Trophoblast cell (in vitro differentiated cells and primary cell): ENCODE measurements around the gene DENND1A.

Source experiments
- DNase-seq, 2 donors: peaks; one replicate each; pipeline ENCODE4 v3.0.0-alpha.2; 2016
- H2AFZ ChIP-seq: 2 replicates; pipeline ENCODE4 v1.6.1; 2013; ENCODE audit warnings: low read length, moderate library complexity, mild to moderate bottlenecking; ENCODE audit not compliant: insufficient read depth, poor library complexity
- H2AK5ac ChIP-seq: 2 replicates; pipeline ENCODE4 v1.6.1; 2013; ENCODE audit warnings: mild to moderate bottlenecking, low read length
- H2BK120ac ChIP-seq: 2 replicates; pipeline ENCODE4 v1.6.1; 2013; ENCODE audit warnings: low read length, mild to moderate bottlenecking, moderate library complexity; ENCODE audit not compliant: insufficient read depth, poor library complexity
- H2BK12ac ChIP-seq: 2 replicates; pipeline ENCODE4 v1.6.1; 2013; ENCODE audit warnings: mild to moderate bottlenecking, low read length, moderate library complexity
- H2BK5ac ChIP-seq: 2 replicates; pipeline ENCODE4 v1.6.1; 2013; ENCODE audit warnings: low read length, low read depth, moderate library complexity, mild to moderate bottlenecking; ENCODE audit not compliant: poor library complexity
- H3K14ac ChIP-seq: 2 replicates; pipeline ENCODE4 v1.6.1; 2013; ENCODE audit warnings: mild to moderate bottlenecking, low read length
- H3K18ac ChIP-seq: 2 replicates; pipeline ENCODE4 v1.6.1; 2013; ENCODE audit warnings: mild to moderate bottlenecking, low read length
- H3K23ac ChIP-seq: 2 replicates; pipeline ENCODE4 v1.6.1; 2013; ENCODE audit warnings: low read length
- H3K27ac ChIP-seq: 2 replicates; pipeline ENCODE4 v1.5.1; 2013; ENCODE audit warnings: low read depth, mild to moderate bottlenecking, inconsistent platforms, low read length, moderate library complexity
- H3K27me3 ChIP-seq: 2 replicates; pipeline ENCODE4 v1.6.1; 2013; ENCODE audit warnings: inconsistent platforms, mild to moderate bottlenecking, low read length, moderate library complexity; ENCODE audit not compliant: insufficient read depth
- H3K36me3 ChIP-seq, 2 experiments: 1 replicate in 1 of 2; 2 replicates in 1 of 2; pipeline ENCODE4 v1.6.1; 2013; ENCODE audit warnings: low read length in 2 of 2, mild to moderate bottlenecking in 2 of 2, moderate library complexity in 1 of 2; ENCODE audit not compliant: insufficient read depth in 2 of 2, control insufficient read depth in 1 of 2
- H3K4ac ChIP-seq: 2 replicates; pipeline ENCODE4 v1.6.1; 2013; ENCODE audit warnings: low read depth, mild to moderate bottlenecking, low read length, moderate library complexity
- H3K4me1 ChIP-seq, 2 experiments: 1 replicate in 1 of 2; 2 replicates in 1 of 2; pipeline ENCODE4 v1.6.1; 2013; ENCODE audit warnings: low read length in 2 of 2, mild to moderate bottlenecking in 2 of 2, moderate library complexity in 1 of 2; ENCODE audit not compliant: insufficient read depth in 2 of 2, control insufficient read depth in 1 of 2
- H3K4me2 ChIP-seq: 2 replicates; pipeline ENCODE4 v1.6.1; 2013; ENCODE audit warnings: inconsistent platforms, mild to moderate bottlenecking, low read length, moderate library complexity
- H3K4me3 ChIP-seq: 2 replicates; pipeline ENCODE4 v1.5.1; 2013; ENCODE audit warnings: mild to moderate bottlenecking, low read depth, low read length, inconsistent platforms
- H3K79me1 ChIP-seq: one replicate; pipeline ENCODE4 v1.6.1; 2013; ENCODE audit warnings: low read length
- H3K79me2 ChIP-seq: 2 replicates; pipeline ENCODE4 v1.6.1; 2013; ENCODE audit warnings: low read length, mild to moderate bottlenecking; ENCODE audit not compliant: control insufficient read depth, insufficient read depth, poor library complexity
- H3K9ac ChIP-seq: 2 replicates; pipeline ENCODE4 v1.6.1; 2013; ENCODE audit warnings: mild to moderate bottlenecking, low read length
- H3K9me3 ChIP-seq: 2 replicates; pipeline ENCODE4 v1.6.1; 2013; ENCODE audit warnings: low read depth, mild to moderate bottlenecking, control low read depth, inconsistent platforms, low read length; ENCODE audit not compliant: insufficient read depth
- H4K12ac ChIP-seq: 2 replicates; pipeline ENCODE4 v1.6.1; 2013; ENCODE audit warnings: low read depth, mild to moderate bottlenecking, low read length, moderate library complexity
- H4K8ac ChIP-seq: 2 replicates; pipeline ENCODE4 v1.6.1; 2013; ENCODE audit warnings: low read depth, mild to moderate bottlenecking, low read length, moderate library complexity
- H4K91ac ChIP-seq: one replicate; pipeline ENCODE4 v1.6.1; 2013; ENCODE audit warnings: low read depth, mild to moderate bottlenecking, low read length, moderate library complexity
- WGBS: extraction: QIAGEN DNeasy Blood & Tissue Kit; methylation state at CpG from one replicate; pipeline ENCODE4 v1.1.7; 2013; ENCODE audit warnings: missing lambda C conversion rate; ENCODE audit not compliant: insufficient read length, insufficient coverage; ENCODE audit errors: extremely low coverage; 5-methylcytosine and 5-hydroxymethylcytosine counted together

The DENND1A gene

DNA sequence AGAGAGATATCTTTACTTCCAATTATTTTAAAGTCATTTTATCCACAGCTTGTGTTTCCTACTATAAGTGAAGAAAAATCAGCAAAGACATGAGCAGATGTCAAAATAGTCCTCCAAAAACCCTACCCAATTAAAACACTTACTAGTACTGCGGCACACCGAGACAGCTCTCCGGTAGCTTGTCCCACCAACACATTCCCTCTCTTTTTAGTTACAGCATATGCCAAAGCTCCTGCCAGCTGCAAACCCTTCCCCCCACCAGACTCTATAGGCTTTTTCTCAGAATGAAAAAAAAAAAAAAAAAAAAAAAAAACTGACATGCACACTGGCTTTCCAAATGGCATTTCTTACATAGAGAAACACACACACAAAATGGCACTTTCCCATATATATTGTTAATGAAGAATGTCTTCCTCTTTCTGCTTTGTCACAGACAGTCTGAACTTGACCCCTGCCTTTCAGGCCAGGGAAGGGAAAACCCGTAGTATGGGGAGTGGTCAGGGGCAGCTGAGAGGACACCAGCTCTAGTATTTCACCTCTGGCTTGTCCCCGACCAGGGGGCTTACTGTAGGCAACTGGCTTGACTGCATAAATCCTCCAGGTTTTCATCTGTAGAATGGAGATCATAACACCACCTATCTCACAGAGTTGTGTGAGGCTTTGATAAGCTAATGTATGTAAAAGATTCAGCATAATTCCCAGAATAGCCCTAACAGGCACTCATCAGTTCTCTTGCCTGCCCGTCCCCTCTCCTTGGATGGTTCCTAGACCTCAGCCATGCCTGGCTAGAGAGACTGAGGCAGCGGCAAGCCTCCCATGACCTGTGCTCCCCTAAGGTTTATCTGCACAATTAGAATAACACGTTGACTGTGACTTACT lies 340.3 kb downstream of the DENND1A start:
- Histone ChIP-seq H4K8ac (no peak overlapping the region), H2BK12ac (no peak overlapping the region), H2BK5ac (no peak overlapping the region), H2AFZ (no peak overlapping the region), H3K18ac (no peak overlapping the region), H3K4ac (no peak overlapping the region), H3K27ac (no peak overlapping the region), H3K14ac (no peak overlapping the region), H3K4me3 (no peak overlapping the region), H2AK5ac (no peak overlapping the region), H4K12ac (no peak overlapping the region), H2BK120ac (no peak overlapping the region), H3K36me3 (peaks cover 0 to 4% of the 10 kb centered on the region in 2 experiments), H3K4me1 (no peaks in the 10 kb centered on the region), H3K79me2 (no peaks in the 10 kb centered on the region), H4K91ac (no peak overlapping the region), H3K4me2 (no peak overlapping the region), H3K79me1 (no peaks in the 10 kb centered on the region), H3K9ac (peak overlapping the region; percentile 69), H3K27me3 (no peaks in the 10 kb centered on the region), H3K9me3 (peaks cover 10% of the 10 kb centered on the region), H3K23ac (no peak overlapping the region)
- no peak for DNase-seq
- WGBS = no CpG with 5 or more reads among the region's 8 CpGs

DNA sequence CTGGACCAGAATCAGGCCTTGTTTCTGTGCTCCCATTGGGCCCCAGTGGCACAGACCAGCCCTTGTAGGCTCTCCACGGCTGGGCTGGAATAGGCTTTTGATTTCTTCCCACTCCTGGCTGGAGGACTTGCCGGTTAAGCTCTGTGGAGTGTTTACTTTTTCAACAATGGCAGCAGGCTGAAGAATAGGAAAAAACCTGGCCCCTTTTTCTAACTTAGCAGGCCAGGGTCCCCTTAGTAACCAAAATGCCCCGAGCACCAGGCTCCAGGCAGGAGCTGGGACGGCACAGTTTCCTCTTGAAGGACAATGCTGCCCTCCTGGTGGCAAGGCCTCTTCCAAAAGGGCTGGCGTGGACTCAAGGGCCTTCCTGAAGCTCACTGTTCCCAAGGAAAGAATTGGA lies 343.7 kb downstream of the DENND1A start:
- Histone ChIP-seq H3K4me1 (no peaks in the 10 kb centered on the region), H3K23ac (no peak overlapping the region), H3K4me2 (no peak overlapping the region), H4K8ac (no peak overlapping the region), H3K79me2 (no peaks in the 10 kb centered on the region), H3K9me3 (peaks cover 10% of the 10 kb centered on the region), H4K91ac (no peak overlapping the region), H3K4me3 (no peak overlapping the region), H2AFZ (no peak overlapping the region), H3K79me1 (no peaks in the 10 kb centered on the region), H4K12ac (no peak overlapping the region), H3K27me3 (no peaks in the 10 kb centered on the region), H3K18ac (no peak overlapping the region), H2BK12ac (no peak overlapping the region), H3K4ac (no peak overlapping the region), H2BK120ac (no peak overlapping the region), H3K27ac (no peak overlapping the region), H3K14ac (no peak overlapping the region), H2BK5ac (no peak overlapping the region), H2AK5ac (no peak overlapping the region), H3K36me3 (peaks cover 0 to 8% of the 10 kb centered on the region in 2 experiments), H3K9ac (no peak overlapping the region)
- DNase-seq = no peak
- WGBS = no CpG with 5 or more reads among the region's 5 CpGs

DNA sequence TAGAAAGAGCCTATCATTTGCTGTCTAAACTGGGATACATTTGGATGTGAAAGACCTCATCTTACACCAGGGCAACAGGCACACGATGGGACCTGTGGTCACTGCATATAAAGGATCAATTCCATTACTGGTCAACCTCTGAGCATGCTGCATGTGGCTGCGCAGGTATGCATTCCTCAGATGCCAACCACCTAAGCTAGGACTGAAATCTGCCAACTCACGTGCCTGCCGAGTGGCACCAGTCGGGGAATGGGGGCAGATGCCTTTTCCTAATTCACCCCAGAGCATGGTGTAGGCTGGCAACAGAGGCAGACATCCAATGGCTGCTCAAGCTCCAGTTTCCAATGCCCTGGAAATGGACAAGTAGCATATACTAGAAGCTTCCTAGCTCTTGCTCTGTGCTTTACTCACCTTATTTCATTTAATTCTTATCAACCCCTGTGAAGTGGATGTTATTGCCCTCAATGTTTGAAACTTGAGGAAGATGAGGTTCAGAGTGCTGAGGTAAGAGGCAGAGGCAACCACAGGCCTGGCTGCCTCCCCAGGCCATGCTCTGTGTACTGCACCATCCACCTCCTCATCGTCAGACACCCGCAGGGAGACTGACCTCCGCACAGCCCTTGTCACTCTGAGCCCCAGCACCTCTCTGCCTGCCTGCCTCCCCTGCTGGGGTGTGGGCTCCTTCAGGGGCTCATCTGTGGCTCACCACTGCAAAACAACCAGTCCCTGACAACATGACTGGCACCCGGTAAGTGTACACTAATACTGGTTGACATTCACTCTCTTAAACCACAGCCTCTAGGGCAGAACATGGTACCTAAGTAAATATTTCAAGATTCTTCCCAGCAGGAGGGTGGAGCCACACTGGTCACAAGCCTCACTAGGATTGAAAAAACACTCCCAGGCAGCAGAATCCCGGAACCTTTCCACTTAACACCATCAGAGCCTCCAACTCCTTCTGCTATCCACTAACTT lies 345.4 kb downstream of the DENND1A start:
- no peak for DNase-seq
- no peak overlapping the region for H3K27ac ChIP-seq
- H3K23ac ChIP-seq = no peak overlapping the region
- H3K36me3 ChIP-seq = peaks cover 0 to 8% of the 10 kb centered on the region in 2 experiments
- H2BK12ac ChIP-seq = no peak overlapping the region
- H3K9me3 ChIP-seq = peaks cover 8% of the 10 kb centered on the region
- no peak overlapping the region for H2AFZ ChIP-seq
- WGBS = no CpG with 5 or more reads among the region's 10 CpGs
- H2BK120ac ChIP-seq = no peak overlapping the region
- no peak overlapping the region for H3K14ac ChIP-seq
- peaks cover 0 to 3% of the 10 kb centered on the region in 2 experiments for H3K4me1 ChIP-seq
- no peak overlapping the region for H3K18ac ChIP-seq
- no peak overlapping the region for H3K4me2 ChIP-seq
- no peak overlapping the region for H4K8ac ChIP-seq
- H3K4me3 ChIP-seq = no peak overlapping the region
- H2BK5ac ChIP-seq = no peak overlapping the region
- no peak overlapping the region for H3K9ac ChIP-seq
- no peaks in the 10 kb centered on the region for H3K79me2 ChIP-seq
- no peak overlapping the region for H4K12ac ChIP-seq
- H4K91ac ChIP-seq = no peak overlapping the region
- no peaks in the 10 kb centered on the region for H3K79me1 ChIP-seq
- H2AK5ac ChIP-seq = no peak overlapping the region
- no peaks in the 10 kb centered on the region for H3K27me3 ChIP-seq
- H3K4ac ChIP-seq = no peak overlapping the region

DNA sequence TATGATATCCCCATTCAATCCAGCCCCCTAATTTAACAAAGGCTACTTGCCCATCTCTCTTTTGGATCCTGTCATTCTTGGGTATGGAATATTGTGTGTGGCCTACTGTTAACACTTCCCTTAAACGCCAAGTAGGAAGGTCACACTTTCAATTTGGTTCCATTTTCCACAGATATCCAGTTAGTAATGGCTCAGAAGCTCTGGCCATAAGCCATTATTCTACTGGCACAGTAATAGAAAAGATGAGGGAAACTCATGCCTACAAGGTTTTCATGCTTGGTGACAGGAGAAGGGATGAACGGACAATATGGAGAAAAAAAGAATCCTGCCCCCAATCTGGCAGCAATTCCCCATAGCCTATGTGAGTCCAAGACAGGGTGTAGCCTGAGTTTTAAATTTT lies 346.3 kb downstream of the DENND1A start:
- no peak overlapping the region for H3K14ac ChIP-seq
- no peak overlapping the region for H3K4me2 ChIP-seq
- no peak overlapping the region for H2BK120ac ChIP-seq
- H2AK5ac ChIP-seq = no peak overlapping the region
- no peak overlapping the region for H2AFZ ChIP-seq
- no peaks in the 10 kb centered on the region for H3K79me2 ChIP-seq
- no peak overlapping the region for H3K18ac ChIP-seq
- no peak overlapping the region for H3K9ac ChIP-seq
- no peak overlapping the region for H4K12ac ChIP-seq
- H3K23ac ChIP-seq = no peak overlapping the region
- peaks cover 8% of the 10 kb centered on the region for H3K9me3 ChIP-seq
- H3K4me3 ChIP-seq = no peak overlapping the region
- H3K27me3 ChIP-seq = no peaks in the 10 kb centered on the region
- peaks cover 0 to 3% of the 10 kb centered on the region in 2 experiments for H3K4me1 ChIP-seq
- no peak overlapping the region for H2BK12ac ChIP-seq
- WGBS = no CpG with 5 or more reads among the region's 2 CpGs
- H3K4ac ChIP-seq = no peak overlapping the region
- no peak overlapping the region for H4K91ac ChIP-seq
- H3K27ac ChIP-seq = no peak overlapping the region
- no peak for DNase-seq
- no peaks in the 10 kb centered on the region for H3K79me1 ChIP-seq
- H4K8ac ChIP-seq = no peak overlapping the region
- peaks cover 0 to 8% of the 10 kb centered on the region in 2 experiments for H3K36me3 ChIP-seq
- no peak overlapping the region for H2BK5ac ChIP-seq
